SK-N-SH treated with all-trans-retinoic acid at 6 μM for 48 hours (cell line): ENCODE data around the gene COL28A1.

Experiments
- ATAC-seq: fragments of 200-7000 bp; cut with Tn5 transposase; 3 replicates; pipeline ENCODE4 v1.9.1; 2020; ENCODE audit warnings: mild to moderate bottlenecking, moderate library complexity
- ARNTL ChIP-seq: fragments of 450-650 bp; formaldehyde crosslinking; IDR thresholded peaks from 2 replicates; pipeline ENCODE4 v1.5.0; 2020; ENCODE audit warnings: low read depth, mild to moderate bottlenecking, moderate library complexity, borderline replicate concordance
- BACH2 ChIP-seq: fragments of 250-450 bp; sonication (Bioruptor Pico); IDR thresholded peaks from 2 replicates; pipeline ENCODE4 v1.9.0; 2021; ENCODE audit warnings: mild to moderate bottlenecking, borderline replicate concordance
- CSDC2 ChIP-seq: fragments of 250-450 bp; sonication (Bioruptor Pico); IDR thresholded peaks from 2 replicates; pipeline ENCODE4 v1.5.0; 2020; ENCODE audit warnings: mild to moderate bottlenecking, moderate library complexity
- ESRRG ChIP-seq: fragments of 250-450 bp; sonication (Bioruptor Pico); IDR thresholded peaks from 2 replicates; pipeline ENCODE4 v1.6.1; 2021; ENCODE audit warnings: mild to moderate bottlenecking
- GLIS3 ChIP-seq: fragments of 250-450 bp; sonication (Bioruptor Pico); IDR thresholded peaks from 2 replicates; pipeline ENCODE4 v1.5.0; 2020; ENCODE audit warnings: mild to moderate bottlenecking, moderate library complexity
- ISL1 ChIP-seq: fragments of 250-450 bp; sonication (Bioruptor Pico); IDR thresholded peaks from 2 replicates; pipeline ENCODE4 v2.1.2; 2022; ENCODE audit warnings: mild to moderate bottlenecking, moderate library complexity
- OSR1 ChIP-seq: fragments of 250-450 bp; sonication (Bioruptor Pico); IDR thresholded peaks from 2 replicates; pipeline ENCODE4 v1.8.0; 2022; ENCODE audit warnings: moderate library complexity, mild to moderate bottlenecking, inconsistent platforms
- PPARA ChIP-seq: fragments of 250-450 bp; sonication (Bioruptor Pico); IDR thresholded peaks from 2 replicates; pipeline ENCODE4 v1.5.0; 2020; ENCODE audit warnings: mild to moderate bottlenecking, borderline replicate concordance
- RARB ChIP-seq: fragments of 250-450 bp; sonication (Bioruptor Pico); IDR thresholded peaks from 2 replicates; pipeline ENCODE4 v1.8.0; 2021; ENCODE audit warnings: mild to moderate bottlenecking, moderate library complexity
- SNAI2 ChIP-seq: fragments of 250-450 bp; sonication (Bioruptor Pico); IDR thresholded peaks from 2 replicates; pipeline ENCODE4 v1.5.0; 2020; ENCODE audit warnings: mild to moderate bottlenecking, moderate library complexity
- TCF4 ChIP-seq: fragments of 250-450 bp; sonication (Bioruptor Pico); IDR thresholded peaks from 2 replicates; pipeline ENCODE4 v1.8.0; 2021; ENCODE audit warnings: mild to moderate bottlenecking, moderate library complexity, borderline replicate concordance
- TOX ChIP-seq: fragments of 250-450 bp; sonication (Bioruptor Pico); IDR thresholded peaks from 2 replicates; pipeline ENCODE4 v1.8.0; 2021; ENCODE audit warnings: mild to moderate bottlenecking, moderate library complexity, borderline replicate concordance
- ZC3H10 ChIP-seq: fragments of 250-450 bp; sonication (Bioruptor Pico); IDR thresholded peaks from 2 replicates; pipeline ENCODE4 v1.5.1; 2021; ENCODE audit warnings: mild to moderate bottlenecking, moderate library complexity
- ZFP3 ChIP-seq: fragments of 250-450 bp; sonication (Bioruptor Pico); IDR thresholded peaks from 2 replicates; pipeline ENCODE4 v1.5.0; 2020; ENCODE audit warnings: mild to moderate bottlenecking, moderate library complexity
- ZFP30 ChIP-seq: fragments of 450-650 bp; formaldehyde crosslinking; IDR thresholded peaks from 2 replicates; pipeline ENCODE4 v1.5.0; 2022; ENCODE audit warnings: mild to moderate bottlenecking, moderate library complexity
- ZNF565 ChIP-seq: fragments of 450-650 bp; formaldehyde crosslinking; conservative IDR thresholded peaks from 2 replicates; pipeline ENCODE4 v1.5.0; 2020; ENCODE audit warnings: low read depth, mild to moderate bottlenecking, moderate library complexity
- ZNF70 ChIP-seq: fragments of 450-650 bp; formaldehyde crosslinking; IDR thresholded peaks from 2 replicates; pipeline ENCODE4 v1.5.0; 2020; ENCODE audit warnings: mild to moderate bottlenecking, moderate library complexity
- TF ChIP-seq, protein P1 (sequence below): fragments of 250-450 bp; sonication (Bioruptor Pico); IDR thresholded peaks from 2 replicates; pipeline ENCODE4 v1.5.1; 2020; ENCODE audit warnings: low read depth, mild to moderate bottlenecking, moderate library complexity
- TF ChIP-seq, protein P2 (sequence below): fragments of 250-450 bp; sonication (Bioruptor Pico); IDR thresholded peaks from 2 replicates; pipeline ENCODE4 v1.8.0; 2020; ENCODE audit warnings: mild to moderate bottlenecking, moderate library complexity, borderline replicate concordance
- TF ChIP-seq, protein P3 (sequence below): fragments of 250-450 bp; sonication (Bioruptor Pico); IDR thresholded peaks from 2 replicates; pipeline ENCODE4 v1.8.0; 2021; ENCODE audit warnings: low read depth, mild to moderate bottlenecking, moderate library complexity, borderline replicate concordance

COL28A1 gene

DNA sequence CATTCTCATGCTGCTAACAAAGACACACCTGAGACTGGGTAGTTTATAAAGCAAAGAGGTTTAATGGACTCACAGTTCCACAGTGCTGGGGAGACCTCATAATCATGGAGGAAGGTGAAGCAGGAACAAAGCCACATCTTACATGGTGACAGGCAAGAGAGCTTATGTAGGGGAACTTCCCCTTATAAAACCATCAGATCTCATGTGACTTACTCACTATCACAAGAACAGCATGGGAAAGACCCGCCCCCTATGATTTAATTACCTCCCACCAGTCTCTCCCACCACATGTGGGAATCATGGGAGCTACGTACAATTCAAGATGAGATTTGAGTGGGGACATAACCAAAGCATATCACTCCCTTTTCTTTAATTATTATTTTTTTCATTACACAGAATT is 16.6 kb downstream of the COL28A1 start:
- TF ChIP-seq, protein P1, sequence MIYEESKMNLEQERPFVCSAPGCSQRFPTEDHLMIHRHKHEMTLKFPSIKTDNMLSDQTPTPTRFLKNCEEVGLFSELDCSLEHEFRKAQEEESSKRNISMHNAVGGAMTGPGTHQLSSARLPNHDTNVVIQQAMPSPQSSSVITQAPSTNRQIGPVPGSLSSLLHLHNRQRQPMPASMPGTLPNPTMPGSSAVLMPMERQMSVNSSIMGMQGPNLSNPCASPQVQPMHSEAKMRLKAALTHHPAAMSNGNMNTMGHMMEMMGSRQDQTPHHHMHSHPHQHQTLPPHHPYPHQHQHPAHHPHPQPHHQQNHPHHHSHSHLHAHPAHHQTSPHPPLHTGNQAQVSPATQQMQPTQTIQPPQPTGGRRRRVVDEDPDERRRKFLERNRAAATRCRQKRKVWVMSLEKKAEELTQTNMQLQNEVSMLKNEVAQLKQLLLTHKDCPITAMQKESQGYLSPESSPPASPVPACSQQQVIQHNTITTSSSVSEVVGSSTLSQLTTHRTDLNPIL (CRISPR knock-in tag): no peak
- TF ChIP-seq ZFP3: no peak
- no peak for TF ChIP-seq ISL1 (CRISPR knock-in tag)
- no peak for TF ChIP-seq GLIS3 (CRISPR knock-in tag)
- no peak for TF ChIP-seq CSDC2
- TF ChIP-seq RARB (CRISPR knock-in tag): no peak
- TF ChIP-seq BACH2 (CRISPR knock-in tag): no peak
- no peak for TF ChIP-seq ZNF565 (CRISPR knock-in tag)
- no peak for TF ChIP-seq SNAI2 (CRISPR knock-in tag)
- TF ChIP-seq, all 23 proteins: peak for 0
- ATAC-seq: no peak

DNA sequence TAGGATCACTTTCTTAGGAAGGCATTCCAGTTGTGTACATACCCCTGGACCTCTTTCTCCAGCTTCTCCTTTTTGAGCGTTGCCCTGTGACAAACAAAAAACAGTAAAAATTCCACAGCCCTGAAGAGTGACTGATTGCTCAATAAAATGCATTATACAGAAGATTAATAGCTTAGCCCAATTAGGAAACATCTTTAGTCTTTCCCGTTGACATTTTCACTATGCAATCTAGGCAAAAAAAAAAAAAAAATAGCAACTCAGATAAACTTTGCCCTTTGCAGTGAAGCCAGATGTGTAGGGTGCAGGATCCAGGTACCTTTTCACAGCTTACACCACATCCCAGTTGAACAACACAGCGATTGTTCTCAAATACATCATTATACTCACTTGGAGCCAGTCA is 17.9 kb downstream of the COL28A1 start:
- TF ChIP-seq, protein P1 (CRISPR knock-in tag): no peak
- peak; percentile 25 for TF ChIP-seq ISL1 (CRISPR knock-in tag)
- ATAC-seq: no peak

DNA sequence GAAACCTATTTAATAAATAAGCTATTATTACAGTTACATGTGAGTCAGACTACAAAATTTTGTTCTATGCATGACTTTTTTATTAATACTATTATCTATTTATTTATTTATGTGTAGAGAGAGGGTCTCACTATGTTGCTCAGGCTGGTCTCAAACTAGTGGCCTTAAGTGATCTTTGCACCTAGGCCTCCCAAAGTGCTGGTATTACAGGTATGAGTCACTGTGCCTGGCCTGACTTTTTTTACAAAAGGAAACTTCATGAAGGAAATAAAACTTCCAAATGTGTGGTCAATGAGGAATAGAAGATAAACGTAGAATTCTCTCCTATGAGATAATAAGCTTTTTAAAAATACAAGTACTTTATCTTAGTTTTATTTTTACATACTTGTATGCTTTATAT is 19.0 kb downstream of the COL28A1 start:
- no peak for TF ChIP-seq ISL1 (CRISPR knock-in tag)
- no peak for TF ChIP-seq OSR1 (CRISPR knock-in tag)
- no peak for TF ChIP-seq ESRRG (CRISPR knock-in tag)
- no peak for TF ChIP-seq ZNF70
- TF ChIP-seq BACH2 (CRISPR knock-in tag): no peak
- TF ChIP-seq TOX (CRISPR knock-in tag): no peak
- no peak for TF ChIP-seq ZNF565 (CRISPR knock-in tag)
- no peak for TF ChIP-seq ZFP30 (CRISPR knock-in tag)
- TF ChIP-seq TCF4 (CRISPR knock-in tag): no peak
- TF ChIP-seq, protein P2, sequence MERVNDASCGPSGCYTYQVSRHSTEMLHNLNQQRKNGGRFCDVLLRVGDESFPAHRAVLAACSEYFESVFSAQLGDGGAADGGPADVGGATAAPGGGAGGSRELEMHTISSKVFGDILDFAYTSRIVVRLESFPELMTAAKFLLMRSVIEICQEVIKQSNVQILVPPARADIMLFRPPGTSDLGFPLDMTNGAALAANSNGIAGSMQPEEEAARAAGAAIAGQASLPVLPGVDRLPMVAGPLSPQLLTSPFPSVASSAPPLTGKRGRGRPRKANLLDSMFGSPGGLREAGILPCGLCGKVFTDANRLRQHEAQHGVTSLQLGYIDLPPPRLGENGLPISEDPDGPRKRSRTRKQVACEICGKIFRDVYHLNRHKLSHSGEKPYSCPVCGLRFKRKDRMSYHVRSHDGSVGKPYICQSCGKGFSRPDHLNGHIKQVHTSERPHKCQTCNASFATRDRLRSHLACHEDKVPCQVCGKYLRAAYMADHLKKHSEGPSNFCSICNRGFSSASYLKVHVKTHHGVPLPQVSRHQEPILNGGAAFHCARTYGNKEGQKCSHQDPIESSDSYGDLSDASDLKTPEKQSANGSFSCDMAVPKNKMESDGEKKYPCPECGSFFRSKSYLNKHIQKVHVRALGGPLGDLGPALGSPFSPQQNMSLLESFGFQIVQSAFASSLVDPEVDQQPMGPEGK (CRISPR knock-in tag): no peak
- TF ChIP-seq CSDC2: no peak
- TF ChIP-seq SNAI2 (CRISPR knock-in tag): no peak
- ATAC-seq: no peak

DNA sequence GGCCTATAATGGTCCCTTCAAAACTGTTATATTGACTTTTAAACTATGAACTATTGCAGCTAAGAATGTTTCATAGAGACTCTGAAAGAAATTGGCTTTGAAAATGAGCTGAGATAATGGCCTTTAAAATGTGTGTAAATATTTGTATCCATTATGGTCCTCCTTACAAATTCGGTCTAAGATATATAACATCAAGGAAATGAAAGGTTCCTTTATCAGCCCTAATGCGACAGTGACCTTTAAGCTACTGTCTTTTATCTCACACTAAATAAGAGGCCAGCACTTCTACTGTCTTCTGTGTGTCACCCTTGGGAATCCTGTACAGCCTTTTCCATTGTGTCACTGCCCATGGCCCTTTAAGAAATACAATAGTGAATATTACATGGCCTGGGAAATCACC is 19.5 kb downstream of the COL28A1 start:
- TF ChIP-seq PPARA (CRISPR knock-in tag) (no peak), ARNTL (CRISPR knock-in tag) (no peak), ZC3H10 (CRISPR knock-in tag) (no peak)
- no peak for ATAC-seq

DNA sequence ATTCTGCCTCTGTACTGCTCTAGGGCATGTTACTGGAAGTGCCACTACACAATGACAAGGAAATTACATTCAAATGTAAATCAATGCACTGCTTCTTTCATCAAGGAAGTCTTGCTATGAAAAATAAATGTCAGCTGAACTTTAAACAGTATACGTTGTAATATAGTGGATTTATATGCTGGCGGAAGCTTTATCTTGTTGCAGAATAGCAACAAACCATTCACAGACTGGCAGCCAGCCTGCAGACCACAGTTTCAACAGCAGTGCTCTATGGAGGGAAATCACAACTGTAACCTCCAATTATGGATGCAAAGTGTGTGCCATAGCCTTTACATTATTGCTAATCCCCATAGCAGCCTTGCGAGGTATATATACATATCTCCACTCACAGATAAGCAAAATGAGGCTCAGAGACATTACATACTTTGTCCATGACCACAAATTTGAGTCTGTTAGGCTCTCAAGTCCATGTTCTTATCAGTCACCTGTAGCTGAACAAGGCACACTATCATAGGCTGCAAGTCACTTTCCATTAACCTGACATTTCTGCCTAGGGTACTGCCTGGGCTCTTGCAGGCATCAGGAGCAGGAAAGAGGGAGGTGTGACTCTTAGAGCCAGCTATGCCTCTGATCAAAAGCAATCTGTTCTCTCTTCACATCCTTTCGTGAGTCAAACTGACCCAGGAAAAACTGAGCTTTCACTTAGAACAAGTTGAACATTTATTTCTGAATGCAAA is 22.6 kb downstream of the COL28A1 start:
- TF ChIP-seq SNAI2 (CRISPR knock-in tag) (no peak), BACH2 (CRISPR knock-in tag) (no peak), ZFP3 (no peak), GLIS3 (CRISPR knock-in tag) (no peak)
- TF ChIP-seq, protein P2 (CRISPR knock-in tag): no peak
- TF ChIP-seq, protein P3, sequence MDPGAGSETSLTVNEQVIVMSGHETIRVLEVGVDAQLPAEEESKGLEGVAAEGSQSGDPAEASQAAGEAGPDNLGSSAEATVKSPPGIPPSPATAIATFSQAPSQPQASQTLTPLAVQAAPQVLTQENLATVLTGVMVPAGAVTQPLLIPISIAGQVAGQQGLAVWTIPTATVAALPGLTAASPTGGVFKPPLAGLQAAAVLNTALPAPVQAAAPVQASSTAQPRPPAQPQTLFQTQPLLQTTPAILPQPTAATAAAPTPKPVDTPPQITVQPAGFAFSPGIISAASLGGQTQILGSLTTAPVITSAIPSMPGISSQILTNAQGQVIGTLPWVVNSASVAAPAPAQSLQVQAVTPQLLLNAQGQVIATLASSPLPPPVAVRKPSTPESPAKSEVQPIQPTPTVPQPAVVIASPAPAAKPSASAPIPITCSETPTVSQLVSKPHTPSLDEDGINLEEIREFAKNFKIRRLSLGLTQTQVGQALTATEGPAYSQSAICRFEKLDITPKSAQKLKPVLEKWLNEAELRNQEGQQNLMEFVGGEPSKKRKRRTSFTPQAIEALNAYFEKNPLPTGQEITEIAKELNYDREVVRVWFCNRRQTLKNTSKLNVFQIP (CRISPR knock-in tag): no peak
- TF ChIP-seq, all 23 proteins: peak for 0
- peak; percentile 86 for ATAC-seq
